Dermis blood vessel endothelial cell (primary cell): Measurements from ENCODE around the gene PDE6G. TPM values are rescaled to one million over a fixed set of nuclear protein-coding genes. Genes with fewer than 3 reads are reported as not detected.
A peak's percentile ranks its signal among the peaks of the same experiment; 100 is the strongest.

Source experiments
- DNase-seq: peaks from one replicate; pipeline ENCODE4 v3.0.0; 2010
- total RNA-seq: library from RNA; depleted of rRNA; stranded (reverse); fragments of >200 nt; gene quantifications from 2 replicates; pipeline ENCODE4 v1.2.3, GENCODE V29; 2014

PDE6G gene
- total RNA-seq: 3.4 and 4.1 TPM in 2 replicates

DNA sequence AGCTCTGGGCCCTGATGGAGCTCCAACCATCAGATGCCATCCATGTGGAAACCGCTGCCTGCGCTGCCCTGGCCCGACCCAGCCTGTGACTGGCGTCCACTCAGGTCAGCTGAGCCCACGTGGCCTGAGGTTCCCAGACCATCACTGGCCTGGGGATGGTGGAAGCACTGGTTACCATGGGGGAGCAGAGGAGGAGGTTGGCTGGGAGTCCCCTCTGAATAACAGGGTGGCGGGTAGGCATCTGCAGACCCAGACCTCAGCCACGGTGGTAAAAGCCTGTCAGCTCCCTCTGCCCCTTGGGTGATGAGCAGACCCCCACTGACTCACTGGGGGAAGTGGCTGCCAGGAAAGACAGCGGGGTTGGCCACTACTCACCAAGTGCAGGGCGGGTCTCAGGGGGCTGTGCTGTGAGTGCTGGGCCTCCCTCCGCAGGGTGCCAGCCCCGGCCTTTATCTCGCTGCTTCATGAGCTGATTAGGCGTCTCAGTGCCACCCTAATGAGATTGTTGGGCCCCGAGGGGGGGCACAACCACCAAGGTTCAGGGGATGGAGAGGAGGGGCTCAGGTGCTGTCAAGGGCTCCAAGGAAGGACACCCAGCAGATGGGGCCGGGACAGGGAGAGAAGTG is at the start of gene PDE6G:
PDE6G (minus strand) TSS at position 425 of the 626 bp plus-strand sequence. CDS start 3,237 bp downstream, outside the sequence.
- no peak for DNase-seq

DNA sequence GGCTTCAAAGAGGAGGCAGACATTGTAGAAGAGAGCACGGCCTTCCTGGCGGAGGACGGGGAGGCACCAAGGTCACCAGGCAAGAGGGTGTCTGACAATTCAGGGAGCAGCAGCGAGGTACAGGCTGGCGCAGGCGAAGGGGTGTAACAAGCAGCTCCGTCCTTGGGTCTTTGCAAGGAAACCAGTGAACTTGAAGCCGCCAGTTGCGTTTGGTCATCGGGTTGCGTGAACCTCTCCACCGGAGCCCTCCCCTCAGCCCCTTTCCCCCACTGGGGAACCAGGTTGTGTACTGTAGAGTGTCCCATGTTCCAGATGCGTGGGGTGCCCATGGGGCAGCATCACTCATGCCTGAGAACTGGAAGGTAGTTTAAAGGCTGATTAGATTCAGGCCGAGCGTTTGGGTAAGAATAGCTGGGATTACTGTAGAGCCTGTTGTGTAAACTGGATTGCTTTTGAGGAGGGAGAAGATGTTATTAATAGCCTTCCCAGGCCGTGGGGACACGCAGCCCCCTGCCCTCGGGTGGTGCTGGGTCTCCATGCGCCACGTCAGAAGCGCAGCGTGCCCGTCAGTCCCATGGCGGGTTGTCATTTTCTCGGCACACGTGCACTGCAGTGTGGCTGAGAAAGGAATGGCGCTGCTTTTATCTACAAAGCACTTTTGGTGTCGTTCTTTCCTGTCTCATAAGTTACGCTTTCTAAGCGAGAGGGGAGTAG is 49.3 kb upstream of the PDE6G start:
- no peak for DNase-seq

DNA sequence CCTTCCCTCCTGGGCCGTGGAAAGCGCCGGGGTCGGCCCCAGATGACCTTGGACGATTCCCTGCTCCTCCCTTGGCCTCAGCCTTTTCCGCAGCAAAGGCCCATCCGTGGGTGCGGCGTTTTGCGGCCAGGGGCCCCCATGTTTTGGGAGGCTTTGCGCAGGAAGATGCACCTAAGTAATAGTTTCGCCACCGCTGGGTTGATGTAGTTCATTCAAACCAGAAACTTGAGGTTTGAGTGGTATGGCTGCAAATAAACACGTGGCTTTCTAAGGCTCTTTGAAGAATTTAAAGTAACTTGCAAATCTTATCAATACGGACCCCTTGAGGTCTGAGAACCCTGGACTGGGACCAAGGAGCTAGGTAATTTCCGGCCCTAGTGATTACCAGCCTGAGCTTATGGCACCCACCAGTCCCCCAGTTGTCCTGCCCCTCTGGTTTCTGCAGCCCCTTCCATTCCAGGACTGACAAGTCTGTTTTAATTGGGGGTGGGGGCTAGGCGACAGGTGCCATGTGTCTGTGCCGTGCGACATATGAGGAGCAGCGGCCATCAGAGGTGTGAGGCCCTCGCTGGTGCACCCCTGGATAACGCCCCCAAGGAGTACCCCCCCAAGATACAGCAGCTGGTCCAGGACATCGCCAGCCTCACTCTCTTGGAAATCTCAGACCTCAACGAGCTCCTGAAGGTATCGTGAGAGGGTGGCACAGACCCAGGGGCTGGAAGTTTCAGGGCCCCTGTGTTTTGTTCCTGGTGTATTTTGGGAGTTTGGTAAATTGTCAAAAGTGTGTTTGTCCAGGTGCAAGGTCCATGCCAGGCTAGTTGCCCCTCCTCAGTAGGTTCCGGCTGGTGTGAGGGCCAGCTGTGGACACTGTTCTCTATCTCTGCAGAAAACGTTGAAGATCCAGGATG is 47.7 kb upstream of the PDE6G start:
- DNase-seq: peak; percentile 14

DNA sequence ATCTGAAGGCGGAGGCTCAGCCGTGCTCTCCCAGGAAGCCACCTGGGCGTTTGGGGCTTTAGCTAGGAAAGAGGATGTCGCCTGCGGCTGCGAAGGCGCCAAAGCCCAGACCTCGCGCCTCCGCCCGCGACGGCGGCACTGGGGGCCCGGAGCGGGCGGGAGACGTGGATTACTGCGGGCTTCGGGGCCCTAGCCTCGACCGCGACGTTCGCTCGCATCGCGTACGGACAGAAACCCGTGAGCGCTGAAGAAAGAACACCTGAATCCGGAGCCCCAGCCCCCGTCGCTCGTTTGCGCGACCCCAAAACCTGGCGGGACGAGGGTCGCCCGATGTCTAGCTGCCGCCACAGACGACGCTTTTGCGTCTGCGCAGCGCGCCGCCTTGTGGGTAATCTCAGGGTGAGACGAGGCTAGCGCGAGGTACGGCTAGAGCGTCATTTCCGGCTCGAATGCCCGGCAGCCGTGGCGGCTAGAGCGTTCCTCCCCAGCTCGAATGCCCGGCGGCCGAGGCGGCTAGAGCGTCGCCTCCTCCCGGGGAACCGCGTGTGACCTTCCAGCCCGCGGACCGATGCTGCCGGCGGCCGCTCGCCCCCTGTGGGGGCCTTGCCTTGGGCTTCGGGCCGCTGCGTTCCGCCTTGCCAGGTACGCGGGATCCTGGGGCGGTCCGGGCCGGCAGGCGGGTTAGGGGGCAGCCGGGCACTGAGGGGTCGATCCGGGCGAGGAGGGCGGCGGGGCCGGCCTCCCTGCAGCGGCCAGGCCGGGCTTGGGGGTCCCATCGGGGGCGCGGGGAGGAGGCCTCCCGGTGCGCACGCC is 46.8 kb upstream of the PDE6G start, which contains the start of gene MRPL12:
MRPL12 (plus strand) TSS at position 434 of the 813 bp plus-strand sequence; CDS start at position 569, 135 bp downstream.
- DNase-seq: peak; percentile 96

DNA sequence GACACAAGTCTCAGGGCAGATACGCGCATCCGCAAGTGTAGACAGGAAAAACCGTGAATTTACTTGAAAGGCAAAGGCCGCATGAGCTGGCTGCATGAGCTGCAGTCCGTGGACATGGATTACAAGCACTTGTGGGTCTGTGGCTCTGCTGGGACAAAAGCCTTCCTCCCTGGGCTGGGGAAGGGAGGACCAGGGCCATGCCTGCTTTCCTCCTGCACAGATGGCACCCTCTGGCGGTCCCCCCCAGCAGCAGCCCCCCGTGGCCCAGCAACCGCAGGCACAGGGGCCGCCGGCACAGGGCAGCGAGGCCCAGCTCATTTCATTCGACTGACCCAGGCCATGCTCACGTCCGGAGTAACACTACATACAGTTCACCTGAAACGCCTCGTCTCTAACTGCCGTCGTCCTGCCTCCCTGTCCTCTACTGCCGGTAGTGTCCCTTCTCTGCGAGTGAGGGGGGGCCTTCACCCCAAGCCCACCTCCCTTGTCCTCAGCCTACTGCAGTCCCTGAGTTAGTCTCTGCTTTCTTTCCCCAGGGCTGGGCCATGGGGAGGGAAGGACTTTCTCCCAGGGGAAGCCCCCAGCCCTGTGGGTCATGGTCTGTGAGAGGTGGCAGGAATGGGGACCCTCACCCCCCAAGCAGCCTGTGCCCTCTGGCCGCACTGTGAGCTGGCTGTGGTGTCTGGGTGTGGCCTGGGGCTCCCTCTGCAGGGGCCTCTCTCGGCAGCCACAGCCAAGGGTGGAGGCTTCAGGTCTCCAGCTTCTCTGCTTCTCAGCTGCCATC is 45.1 kb upstream of the PDE6G start:
- DNase-seq: peak; percentile 14

DNA sequence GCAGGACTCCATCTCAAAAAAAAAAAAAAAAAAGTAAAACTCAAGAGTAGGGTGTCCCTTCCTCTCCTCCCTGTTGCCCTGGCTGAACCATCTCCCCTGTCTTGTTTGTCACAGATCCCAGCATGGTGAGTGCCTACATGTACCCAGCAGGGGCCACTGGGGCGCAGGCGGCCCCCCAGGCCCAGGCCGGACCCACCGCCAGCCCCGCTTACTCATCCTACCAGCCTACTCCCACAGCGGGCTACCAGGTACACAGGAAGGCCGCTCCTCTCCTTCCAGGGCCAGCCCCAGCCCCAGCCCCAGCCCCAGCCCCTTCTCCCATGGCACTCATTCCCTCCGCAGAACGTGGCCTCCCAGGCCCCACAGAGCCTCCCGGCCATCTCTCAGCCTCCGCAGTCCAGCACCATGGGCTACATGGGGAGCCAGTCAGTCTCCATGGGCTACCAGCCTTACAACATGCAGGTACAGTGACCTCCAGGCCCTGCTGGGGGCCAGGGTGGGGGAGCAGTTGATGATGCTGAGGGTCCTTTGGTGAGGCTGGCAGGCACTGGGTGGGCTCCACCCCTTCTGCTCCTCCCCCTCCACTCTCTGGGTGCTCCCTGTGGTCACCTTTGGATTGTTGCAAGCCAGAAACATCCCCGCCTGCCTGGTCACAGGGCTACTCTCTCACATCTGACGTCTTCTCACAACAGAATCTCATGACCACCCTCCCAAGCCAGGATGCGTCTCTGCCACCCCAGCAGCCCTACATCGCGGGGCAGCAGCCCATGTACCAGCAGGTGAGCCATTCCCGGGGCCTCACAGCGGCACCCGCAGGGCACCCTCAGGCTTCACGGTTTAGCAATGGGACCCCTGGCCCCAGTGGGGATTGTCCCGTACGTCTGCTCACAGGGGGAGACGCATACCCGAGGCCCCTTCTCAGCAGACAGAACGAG is 44.3 kb upstream of the PDE6G start:
- no peak for DNase-seq

DNA sequence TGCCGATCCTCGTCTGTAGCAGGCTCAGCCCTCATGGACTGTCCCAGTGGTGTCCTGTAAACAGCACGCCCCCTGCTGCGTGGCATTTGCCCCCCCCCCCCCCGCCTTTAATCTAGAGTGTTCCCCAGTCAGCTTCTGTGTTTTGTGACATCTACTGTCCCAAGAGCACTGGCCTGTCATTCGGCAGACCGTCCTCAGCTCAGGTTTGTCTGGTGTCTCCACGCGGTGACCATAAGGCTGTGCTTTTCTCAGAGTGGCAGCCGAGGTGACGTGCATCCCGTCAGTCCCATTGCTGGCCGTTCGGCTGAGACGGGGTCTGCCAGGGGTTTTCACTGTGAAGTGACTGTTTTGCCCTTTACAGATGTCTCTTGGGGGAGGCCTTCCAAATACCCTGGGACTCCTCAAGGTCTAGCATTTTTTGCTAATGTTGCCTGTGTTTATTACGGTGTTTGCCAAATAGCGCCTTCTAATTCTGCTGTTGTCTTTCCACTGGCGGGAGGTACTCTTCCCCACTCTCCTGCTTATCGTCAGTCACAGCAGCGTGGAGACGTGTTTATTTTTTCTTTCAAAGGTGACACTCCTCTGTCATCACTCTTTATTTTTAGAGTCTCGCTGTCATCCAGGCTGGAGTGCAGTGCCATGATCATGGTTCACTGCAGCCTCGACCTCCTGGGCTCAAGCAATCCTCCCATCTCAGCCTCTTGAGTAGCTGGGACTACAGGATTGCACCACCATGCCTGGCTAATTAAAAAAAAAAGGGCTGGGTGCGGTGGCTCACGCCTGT is 41.1 kb upstream of the PDE6G start:
- no peak for DNase-seq

DNA sequence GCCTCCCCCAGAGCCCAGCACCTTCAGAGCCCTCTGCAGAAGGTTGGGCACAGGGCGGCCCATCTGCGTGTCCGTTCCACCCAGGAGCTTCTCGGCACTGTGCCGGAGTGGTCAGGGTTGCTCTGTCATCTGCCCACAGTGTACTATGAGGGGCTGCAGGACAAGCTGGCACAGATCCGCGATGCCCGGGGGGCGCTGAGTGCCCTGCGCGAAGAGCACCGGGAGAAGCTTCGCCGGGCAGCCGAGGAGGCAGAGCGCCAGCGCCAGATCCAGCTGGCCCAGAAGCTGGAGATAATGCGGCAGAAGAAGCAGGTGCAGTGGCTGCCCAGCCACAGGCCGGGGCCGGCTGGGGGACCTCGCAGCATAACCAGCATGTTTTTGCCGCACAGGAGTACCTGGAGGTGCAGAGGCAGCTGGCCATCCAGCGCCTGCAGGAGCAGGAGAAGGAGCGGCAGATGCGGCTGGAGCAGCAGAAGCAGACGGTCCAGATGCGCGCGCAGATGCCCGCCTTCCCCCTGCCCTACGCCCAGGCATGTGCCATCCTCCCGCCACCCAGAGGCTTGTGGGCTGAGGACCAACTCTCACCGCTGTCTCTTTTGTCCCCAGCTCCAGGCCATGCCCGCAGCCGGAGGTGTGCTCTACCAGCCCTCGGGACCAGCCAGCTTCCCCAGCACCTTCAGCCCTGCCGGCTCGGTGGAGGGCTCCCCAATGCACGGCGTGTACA is 40.0 kb upstream of the PDE6G start:
- no peak for DNase-seq

DNA sequence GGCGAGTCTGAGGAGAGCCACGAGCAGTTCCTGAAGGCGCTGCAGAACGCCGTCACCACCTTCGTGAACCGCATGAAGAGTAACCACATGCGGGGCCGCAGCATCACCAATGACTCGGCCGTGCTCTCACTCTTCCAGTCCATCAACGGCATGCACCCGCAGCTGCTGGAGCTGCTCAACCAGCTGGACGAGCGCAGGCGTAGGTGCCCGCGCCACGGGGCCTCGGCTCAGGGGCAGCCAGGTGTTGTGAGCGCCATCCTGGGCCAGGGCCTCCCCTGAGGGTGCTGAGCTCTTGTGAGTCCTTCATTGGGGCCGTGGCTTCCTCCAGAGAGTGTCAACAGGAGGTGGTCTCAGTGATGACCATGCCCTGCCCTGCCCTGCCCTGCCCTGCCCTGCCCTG is 39.5 kb upstream of the PDE6G start:
- DNase-seq: no peak

DNA sequence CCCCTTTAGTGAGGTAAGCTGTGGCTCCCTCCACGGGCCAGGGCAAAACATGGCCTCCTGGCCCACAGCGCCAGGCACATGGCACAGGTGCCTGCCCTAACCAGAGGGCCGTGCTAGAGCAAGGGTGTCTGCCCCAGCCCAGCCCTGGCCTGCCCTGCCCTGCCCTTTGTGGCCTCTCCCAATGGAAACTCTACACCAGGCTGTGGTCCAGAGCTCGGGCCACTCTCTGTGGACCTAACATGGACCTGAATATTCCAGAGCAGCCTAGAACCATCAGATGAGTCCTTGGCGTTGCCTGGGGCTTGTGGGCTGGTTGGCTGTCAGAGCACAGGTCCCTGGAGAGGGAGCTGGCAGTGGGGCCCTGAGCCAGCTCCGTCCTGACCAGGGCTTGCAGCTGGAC is 38.9 kb upstream of the PDE6G start:
- no peak for DNase-seq

DNA sequence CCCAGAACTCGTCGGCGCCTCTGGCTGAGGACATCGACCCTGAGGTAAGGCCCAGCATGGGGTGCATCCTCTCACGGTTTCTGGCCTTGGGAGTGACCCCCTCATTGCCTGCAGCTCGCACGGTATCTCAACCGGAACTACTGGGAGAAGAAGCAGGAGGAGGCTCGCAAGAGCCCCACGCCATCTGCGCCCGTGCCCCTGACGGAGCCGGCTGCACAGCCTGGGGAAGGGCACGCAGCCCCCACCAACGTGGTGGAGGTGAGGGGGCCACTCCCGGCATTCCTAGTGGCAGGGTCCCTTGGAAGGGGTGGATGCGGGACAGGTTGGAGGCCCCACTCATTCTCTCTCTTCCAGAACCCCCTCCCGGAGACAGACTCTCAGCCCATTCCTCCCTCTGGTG is 38.5 kb upstream of the PDE6G start:
- DNase-seq: no peak

DNA sequence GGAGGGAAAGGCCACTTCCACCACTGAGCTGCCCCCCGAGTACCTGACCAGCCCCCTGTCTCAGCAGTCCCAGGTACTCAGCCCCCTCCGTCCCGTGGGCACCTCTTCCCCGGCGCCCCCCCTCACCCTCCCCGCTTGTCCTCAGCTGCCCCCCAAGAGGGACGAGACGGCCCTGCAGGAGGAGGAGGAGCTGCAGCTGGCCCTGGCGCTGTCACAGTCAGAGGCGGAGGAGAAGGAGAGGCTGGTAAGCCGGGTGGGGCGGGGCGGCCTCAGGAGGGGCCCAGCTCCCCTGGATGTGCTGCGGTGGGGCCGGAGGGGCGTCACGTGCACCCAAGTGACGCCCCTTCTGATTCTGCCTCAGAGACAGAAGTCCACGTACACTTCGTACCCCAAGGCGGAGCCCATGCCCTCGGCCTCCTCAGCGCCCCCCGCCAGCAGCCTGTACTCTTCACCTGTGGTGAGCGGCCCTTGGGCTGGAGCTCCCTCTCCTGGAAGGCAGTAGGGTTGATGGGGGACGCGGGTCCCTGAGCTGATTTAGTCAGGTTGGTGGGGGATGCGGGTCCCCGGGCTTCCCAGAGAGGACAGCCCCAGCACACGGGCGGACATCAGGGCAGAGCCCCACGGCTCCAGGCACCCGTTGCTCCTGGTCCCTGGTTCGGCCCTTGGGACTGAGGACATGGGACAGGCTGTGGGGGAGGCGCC is 37.3 kb upstream of the PDE6G start:
- DNase-seq: no peak

DNA sequence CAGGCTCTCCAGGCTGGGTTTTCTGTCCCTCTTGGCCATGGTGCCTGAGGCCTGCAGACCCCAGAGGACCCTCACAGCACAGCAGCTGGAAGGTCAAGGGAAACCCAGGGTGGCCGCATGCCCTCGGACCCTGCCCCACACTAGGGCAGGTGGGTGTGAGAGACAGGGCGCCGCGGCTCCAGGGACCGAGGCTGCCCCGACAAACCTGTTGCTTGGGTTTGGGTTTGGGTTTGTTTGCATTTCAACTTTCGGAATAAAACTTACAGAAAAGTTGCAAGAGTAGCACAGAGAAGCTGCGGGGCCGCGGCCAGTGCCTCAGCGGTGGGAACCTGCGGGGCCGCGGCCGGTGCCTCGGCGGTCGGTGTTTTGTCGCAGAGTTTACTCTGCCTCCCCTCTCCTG is 35.3 kb upstream of the PDE6G start:
- DNase-seq: no peak

DNA sequence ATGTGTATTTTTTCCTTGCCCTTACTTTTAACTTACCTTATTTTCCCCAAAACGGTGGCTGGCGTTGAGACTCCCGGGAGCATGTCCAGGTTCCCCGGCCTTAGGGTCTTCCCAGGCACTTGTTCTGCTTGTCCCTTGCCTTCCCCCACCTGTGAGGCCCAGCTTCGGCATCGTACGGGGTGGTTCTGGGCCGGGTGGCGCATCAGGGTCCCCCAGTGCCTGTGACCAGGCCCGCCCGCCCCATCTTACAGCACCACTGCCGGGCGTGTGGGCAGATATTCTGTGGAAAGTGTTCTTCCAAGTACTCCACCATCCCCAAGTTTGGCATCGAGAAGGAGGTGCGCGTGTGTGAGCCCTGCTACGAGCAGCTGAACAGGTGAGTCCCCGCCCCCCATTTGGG is 34.9 kb upstream of the PDE6G start:
- DNase-seq: no peak

DNA sequence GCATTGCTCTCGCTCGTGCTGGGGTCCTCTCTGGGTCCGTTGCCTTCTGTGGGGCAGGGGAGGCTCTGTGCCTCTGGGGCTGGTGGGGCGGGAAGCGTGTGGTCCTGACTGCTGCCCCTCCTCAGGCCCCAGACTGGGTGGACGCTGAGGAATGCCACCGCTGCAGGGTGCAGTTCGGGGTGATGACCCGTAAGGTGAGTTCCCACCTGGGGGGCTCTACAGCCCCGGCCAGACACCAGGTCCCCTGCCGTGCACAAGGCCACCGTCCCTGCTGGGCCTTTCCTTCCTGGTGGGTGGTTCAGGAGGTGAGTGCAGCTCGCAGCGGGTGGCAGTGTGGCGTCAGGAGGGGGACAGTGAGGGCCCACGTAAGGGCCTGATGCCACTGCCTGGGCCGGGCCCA is 34.2 kb upstream of the PDE6G start:
- DNase-seq: no peak

DNA sequence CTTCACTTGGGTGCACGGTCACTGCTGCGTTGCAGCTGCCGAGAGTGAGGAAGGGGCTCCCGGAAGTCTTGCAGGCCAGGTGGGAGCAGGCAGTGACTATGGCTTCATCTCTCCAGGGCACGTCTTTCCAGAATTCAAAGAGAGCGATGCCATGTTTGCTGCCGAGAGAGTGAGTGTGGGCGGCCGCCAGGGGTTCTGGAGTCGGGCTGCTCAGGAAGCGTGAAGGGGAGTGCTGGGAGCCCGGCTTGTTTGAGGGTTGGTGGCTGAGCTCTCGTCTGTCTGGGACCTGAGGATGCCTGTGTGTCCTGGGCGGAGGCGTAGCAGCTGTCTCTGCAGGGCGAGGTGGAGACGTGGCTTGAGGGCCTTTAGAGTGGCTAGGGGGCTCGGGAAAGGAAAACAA is 33.7 kb upstream of the PDE6G start:
- DNase-seq: no peak

DNA sequence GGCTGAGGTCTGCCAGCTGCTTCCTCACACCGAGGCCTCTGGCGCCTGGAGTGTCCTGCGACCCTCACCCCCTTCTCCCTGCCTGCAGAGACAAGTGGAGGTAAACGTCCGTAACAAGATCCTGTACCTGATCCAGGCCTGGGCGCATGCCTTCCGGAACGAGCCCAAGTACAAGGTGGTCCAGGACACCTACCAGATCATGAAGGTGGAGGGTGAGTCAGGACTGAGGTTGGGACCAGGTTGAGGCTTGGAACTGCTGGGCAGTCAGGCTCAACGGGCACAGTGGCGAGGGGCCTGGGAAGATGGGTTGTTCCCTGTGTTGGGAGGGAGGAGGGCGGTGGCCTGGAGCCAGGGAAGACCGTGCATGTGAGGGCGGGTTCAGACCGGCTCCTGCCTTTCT is 32.3 kb upstream of the PDE6G start:
- DNase-seq: no peak
